Coronary artery (tissue), 2 donors: Measurements from ENCODE around the gene KCND2.

ENCODE experiments used
- DNase-seq: peaks from one replicate; pipeline ENCODE4 v3.0.0-alpha.2; 2017; ENCODE audit warnings: low spot score
- H3K27ac ChIP-seq, 2 donors: fragments of 200-600 bp; sonication (generic); one replicate each; pipeline ENCODE4 v1.5.1; 2016 to 2019
- H3K4me3 ChIP-seq: fragments of 200-600 bp; sonication (generic); 2 replicates; pipeline ENCODE4 v1.5.1; 2016; ENCODE audit warnings: mild to moderate bottlenecking, moderate library complexity
- TF ChIP-seq, protein P1 (sequence below): fragments of 200-600 bp; sonication (generic); IDR thresholded peaks from one replicate; pipeline ENCODE4 v1.5.1; 2019; ENCODE audit warnings: antibody characterized with exemption

KCND2 gene

DNA sequence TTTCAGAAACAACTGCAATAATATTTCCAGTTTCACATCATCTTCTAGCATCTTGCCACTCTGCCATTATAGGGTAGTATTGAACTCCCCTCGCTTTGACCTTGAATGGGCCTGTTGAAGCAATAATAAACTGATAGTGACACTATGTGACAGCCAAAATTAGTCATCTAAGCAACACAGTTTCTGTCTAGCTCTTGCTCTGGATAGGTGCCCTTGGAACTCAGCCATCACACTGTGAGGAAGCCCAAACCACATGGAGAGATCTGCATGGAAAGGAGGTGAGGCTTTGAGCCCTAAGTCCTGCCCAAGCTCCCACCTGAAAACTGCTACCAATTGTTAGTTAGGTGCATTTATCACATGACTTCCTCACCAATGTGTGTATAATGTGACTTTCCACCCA lies 18.1 kb upstream of the KCND2 start:
- no peak for DNase-seq
- TF ChIP-seq, protein P1, sequence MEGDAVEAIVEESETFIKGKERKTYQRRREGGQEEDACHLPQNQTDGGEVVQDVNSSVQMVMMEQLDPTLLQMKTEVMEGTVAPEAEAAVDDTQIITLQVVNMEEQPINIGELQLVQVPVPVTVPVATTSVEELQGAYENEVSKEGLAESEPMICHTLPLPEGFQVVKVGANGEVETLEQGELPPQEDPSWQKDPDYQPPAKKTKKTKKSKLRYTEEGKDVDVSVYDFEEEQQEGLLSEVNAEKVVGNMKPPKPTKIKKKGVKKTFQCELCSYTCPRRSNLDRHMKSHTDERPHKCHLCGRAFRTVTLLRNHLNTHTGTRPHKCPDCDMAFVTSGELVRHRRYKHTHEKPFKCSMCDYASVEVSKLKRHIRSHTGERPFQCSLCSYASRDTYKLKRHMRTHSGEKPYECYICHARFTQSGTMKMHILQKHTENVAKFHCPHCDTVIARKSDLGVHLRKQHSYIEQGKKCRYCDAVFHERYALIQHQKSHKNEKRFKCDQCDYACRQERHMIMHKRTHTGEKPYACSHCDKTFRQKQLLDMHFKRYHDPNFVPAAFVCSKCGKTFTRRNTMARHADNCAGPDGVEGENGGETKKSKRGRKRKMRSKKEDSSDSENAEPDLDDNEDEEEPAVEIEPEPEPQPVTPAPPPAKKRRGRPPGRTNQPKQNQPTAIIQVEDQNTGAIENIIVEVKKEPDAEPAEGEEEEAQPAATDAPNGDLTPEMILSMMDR: no peak
- Histone ChIP-seq H3K4me3 (no peak overlapping the region), H3K27ac (no peak overlapping the region)

DNA sequence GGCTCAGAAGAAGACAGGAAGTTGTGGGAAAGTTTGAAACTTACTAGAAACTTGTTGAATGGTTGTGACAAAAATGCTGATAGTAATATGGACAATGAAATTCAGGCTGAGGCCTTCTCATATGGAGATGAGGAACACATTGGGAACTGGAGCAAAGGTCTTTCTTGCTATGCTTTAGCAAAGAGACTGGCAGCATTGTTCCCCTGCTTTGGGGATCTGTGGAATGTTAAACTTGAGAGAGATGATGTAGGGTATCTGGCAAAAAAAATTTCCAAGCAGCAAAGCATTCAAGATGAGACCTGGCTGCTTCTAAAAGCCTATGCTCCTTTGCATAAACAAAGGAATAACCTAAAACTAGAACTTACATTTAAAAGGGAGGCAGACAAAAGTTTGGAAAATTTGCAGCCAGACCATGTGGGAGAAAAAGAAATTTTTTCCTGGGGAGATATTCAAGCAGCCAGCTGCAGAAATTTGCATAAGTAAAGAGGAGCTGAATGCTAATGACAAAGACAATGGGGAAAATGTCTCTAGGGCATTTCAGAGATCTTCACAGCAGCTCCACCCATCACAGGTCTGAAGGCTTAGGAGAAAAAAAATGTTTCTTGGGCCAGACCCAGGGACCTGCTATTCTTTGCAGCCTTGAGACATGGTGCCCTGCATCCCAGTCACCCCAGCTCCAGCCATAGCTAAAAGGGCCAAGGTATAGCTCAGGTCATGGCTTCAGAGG lies 16.5 kb upstream of the KCND2 start:
- Histone ChIP-seq H3K27ac (no peak overlapping the region), H3K4me3 (no peak overlapping the region)
- DNase-seq: no peak
- TF ChIP-seq, protein P1: no peak

DNA sequence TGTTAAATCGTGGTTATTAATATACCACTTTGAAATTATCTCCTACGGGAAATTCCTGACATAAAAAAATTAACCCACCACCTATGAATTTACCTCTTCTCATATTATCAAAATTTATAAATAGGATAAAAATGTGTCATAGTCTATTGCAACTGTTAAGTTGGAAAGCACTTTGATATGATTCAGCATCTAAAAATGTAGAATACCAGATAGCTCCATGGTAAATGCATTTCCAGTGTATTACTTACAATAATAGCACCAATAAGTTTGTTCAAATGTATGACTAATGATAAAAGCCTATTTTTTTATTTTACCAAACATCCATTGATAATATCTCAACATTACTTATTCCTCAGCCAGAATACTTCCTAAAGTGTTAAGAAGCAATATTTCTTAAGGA lies 13.6 kb upstream of the KCND2 start:
- no peak overlapping the region for H3K4me3 ChIP-seq
- no peak overlapping the region for H3K27ac ChIP-seq
- DNase-seq: no peak
- TF ChIP-seq, protein P1: no peak

DNA sequence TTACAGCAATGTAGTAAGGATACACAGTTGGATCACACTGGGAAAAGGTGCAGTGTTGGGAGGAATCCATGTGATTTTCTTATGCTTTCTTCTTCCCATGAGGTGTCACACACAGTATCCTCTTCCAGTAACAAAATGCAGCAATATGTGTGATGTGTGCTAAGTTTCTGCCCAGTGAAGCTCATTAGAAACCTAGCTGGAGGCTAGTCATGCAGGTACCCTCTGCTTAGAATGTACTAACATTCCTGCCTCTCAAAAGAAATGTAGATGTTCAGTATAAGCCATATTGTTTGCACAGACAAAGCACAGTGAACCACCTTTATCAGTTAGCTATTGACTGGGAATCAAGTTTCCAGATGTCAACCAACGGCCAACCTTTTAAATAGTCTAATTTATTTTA lies 12.9 kb upstream of the KCND2 start:
- TF ChIP-seq, protein P1: no peak
- no peak overlapping the region for H3K4me3 ChIP-seq
- no peak overlapping the region for H3K27ac ChIP-seq
- no peak for DNase-seq

DNA sequence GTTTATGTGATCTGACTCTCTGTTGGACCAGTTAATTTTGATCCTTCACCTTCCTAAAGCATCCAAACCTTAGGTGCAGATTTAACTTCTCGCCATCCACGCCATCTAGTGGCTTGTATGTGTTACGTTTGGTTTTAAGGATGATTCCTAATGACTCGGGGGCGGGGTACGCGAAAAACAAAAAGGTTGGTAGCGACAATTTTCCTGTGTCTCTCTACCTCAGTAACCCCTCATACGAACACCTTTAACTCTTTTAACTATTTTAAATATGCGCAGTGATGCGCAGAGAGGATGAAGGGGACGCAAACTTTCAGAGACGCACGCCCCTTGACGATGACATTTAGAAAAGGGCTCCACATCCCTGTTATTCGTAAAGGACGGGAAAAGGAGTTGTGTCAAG lies 714 bp upstream of the KCND2 start:
- no peak for DNase-seq
- TF ChIP-seq, protein P1: peak; percentile 67
- peak overlapping the region; percentile 73 for H3K4me3 ChIP-seq
- H3K27ac ChIP-seq: no peak overlapping the region

DNA sequence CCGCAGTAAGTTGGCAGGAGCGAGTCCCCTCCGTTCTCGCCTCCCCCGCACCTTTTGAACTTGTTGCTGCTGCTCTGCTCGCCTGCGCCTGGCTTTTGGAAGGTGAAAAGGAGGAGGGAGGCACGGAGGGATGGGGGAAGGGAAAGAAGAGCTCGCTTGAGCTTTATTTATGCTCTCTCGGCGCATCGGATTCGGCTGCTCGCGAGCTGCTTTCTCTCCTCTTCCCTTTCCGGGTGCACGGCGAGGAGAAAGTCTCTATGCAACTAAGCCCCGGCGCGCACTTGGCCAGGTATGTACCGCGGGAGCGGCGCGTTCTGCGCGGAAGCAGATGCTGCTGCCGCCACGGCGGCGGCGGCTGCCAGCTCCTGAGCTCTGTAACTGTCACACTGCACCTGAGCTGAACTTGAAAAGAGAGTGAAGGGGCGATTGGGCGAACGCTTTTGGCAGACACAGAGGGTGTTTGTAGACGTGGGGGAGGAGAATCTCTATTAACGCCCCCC lies 551 bp downstream of the KCND2 start:
- no peak for DNase-seq
- TF ChIP-seq, protein P1: no peak
- H3K4me3 ChIP-seq: peak overlapping the region; percentile 73
- H3K27ac ChIP-seq: no peak overlapping the region

DNA sequence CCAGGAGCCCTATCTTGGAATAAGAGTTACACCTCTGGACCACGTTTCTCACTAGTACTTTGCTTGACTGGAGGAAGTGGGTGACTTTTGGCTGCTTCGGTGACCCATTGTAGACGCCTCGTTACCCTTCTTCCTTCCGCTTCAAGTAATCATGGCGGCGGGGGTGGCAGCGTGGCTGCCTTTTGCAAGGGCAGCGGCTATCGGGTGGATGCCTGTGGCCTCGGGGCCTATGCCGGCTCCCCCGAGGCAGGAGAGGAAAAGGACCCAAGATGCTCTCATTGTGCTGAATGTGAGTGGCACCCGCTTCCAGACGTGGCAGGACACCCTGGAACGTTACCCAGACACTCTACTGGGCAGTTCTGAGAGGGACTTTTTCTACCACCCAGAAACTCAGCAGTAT lies 1.5 kb downstream of the KCND2 start:
- DNase-seq: no peak
- Histone ChIP-seq H3K27ac (no peak overlapping the region), H3K4me3 (no peak overlapping the region)
- TF ChIP-seq, protein P1: no peak
